GM18502 (cell line): ENCODE data around the gene HS3ST3A1.

ENCODE experiments used
- ATAC-seq: cut with Tn5 transposase; IDR thresholded peaks from one replicate; pipeline ENCODE4 v1.9.1; 2021; ENCODE audit warnings: mild to moderate bottlenecking; ENCODE audit not compliant: unreplicated experiment, poor library complexity

Gene HS3ST3A1

GRCh38 chr17:13601776-13602551 is at the start of gene HS3ST3A1:
Gene HS3ST3A1 (minus strand): TSS chr17:13601929. CDS start chr17:13601129, 800 bp downstream.
- ATAC-seq = no peak

- ATAC-seq = no peak
These were observed 48.5 kb upstream of the HS3ST3A1 start for GRCh38 chr17:13650096-13650675.

GRCh38 chr17:13647543-13648021 is 45.9 kb upstream of the HS3ST3A1 start:
- no peak for ATAC-seq

- no peak for ATAC-seq
These were observed 45.3 kb upstream of the HS3ST3A1 start for GRCh38 chr17:13646969-13647542.

GRCh38 chr17:13646411-13646810 is 44.7 kb upstream of the HS3ST3A1 start:
- no peak for ATAC-seq

GRCh38 chr17:13643180-13643579 is 41.5 kb upstream of the HS3ST3A1 start:
- no peak for ATAC-seq

GRCh38 chr17:13642188-13642587 is 40.5 kb upstream of the HS3ST3A1 start:
- ATAC-seq = no peak

- no peak for ATAC-seq
These were observed 38.8 kb upstream of the HS3ST3A1 start for GRCh38 chr17:13640551-13640950.

GRCh38 chr17:13638855-13639458 is 37.2 kb upstream of the HS3ST3A1 start:
- no peak for ATAC-seq

GRCh38 chr17:13636951-13637350 is 35.2 kb upstream of the HS3ST3A1 start:
- ATAC-seq = no peak

GRCh38 chr17:13635951-13636350 is 34.2 kb upstream of the HS3ST3A1 start:
- no peak for ATAC-seq

GRCh38 chr17:13634021-13634420 is 32.3 kb upstream of the HS3ST3A1 start:
- ATAC-seq = no peak

- ATAC-seq = no peak
These were observed 29.8 kb upstream of the HS3ST3A1 start for GRCh38 chr17:13631529-13631928.

- no peak for ATAC-seq
These were observed 25.0 kb upstream of the HS3ST3A1 start for GRCh38 chr17:13626703-13627102.

GRCh38 chr17:13619462-13619861 is 17.7 kb upstream of the HS3ST3A1 start:
- ATAC-seq = no peak

- ATAC-seq = no peak
These were observed 14.3 kb upstream of the HS3ST3A1 start for GRCh38 chr17:13616031-13616430.

- ATAC-seq = no peak
These were observed 8.2 kb upstream of the HS3ST3A1 start for GRCh38 chr17:13609941-13610340.

GRCh38 chr17:13601322-13601775 is 380 bp downstream of the HS3ST3A1 start:
- ATAC-seq = no peak

- ATAC-seq = no peak
These were observed 1.0 kb downstream of the HS3ST3A1 start for GRCh38 chr17:13600475-13601321.

GRCh38 chr17:13599864-13600263 is 1.9 kb downstream of the HS3ST3A1 start:
- no peak for ATAC-seq
